ENCODE data around the gene KCNJ10.

KCNJ10 gene

DNA sequence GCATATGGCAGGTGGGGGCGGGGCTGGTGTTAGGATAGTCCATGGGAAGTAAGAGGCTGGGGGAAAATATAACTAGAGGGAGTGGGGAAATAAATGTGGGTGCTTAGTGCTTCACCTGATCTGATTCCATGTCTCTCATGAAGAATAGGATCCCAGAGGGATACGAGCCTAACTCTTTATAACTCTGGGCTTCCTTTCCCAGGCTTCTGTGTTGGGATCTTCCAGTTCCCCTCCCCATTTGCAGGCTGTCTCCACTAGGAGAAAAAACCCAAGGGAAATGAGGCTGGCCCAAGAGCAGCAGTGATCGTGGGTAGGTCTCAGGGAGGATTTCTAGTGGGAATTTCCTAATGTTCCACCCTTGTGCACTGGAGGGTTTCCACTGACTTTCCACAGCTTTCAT, 13.0 kb upstream of the KCNJ10 start:
- DNase-seq = no peak

GRCh38 chr1:160082487-160082886, 12.5 kb upstream of the KCNJ10 start:
- no peak for DNase-seq

DNA sequence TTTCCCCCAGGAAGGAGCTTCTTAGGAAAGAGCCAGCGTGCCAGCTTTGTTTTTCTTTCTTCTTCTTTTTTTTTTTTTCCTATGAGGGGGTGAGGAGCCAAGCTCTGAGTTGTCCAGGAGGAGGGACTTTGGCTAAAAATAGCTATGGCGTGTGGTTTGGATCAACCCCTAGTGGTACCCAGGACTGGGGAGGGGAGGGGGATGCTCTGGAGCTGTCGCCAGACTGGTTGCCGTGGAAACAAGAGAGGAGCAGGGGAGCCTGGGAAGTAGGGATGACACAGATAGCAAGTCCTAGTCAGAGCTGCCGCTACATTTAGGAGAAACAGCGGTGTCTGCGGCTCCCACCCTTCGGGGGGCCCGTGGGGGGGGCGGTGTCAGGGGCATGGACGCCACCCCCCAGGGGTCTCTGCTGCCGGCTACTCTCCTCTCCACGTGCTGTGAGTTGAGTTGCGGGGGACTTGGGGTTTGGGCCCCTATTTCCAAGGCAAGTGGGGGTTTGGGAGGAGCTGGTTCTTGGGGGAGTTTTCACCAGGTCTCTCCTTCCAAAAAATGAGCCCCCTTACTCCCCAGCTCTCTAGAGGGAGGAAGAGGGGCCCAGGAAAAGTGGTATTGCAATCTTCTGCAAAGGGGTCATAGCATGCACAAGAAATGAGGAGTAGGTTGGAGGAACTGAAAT, 11.4 kb upstream of the KCNJ10 start, which contains the start of gene KCNJ9:
Gene KCNJ9, plus strand, starts transcription at position 278 of the 676 bp plus-strand sequence. CDS start 2,493 bp downstream, outside the sequence.
- DNase-seq = no peak

DNA sequence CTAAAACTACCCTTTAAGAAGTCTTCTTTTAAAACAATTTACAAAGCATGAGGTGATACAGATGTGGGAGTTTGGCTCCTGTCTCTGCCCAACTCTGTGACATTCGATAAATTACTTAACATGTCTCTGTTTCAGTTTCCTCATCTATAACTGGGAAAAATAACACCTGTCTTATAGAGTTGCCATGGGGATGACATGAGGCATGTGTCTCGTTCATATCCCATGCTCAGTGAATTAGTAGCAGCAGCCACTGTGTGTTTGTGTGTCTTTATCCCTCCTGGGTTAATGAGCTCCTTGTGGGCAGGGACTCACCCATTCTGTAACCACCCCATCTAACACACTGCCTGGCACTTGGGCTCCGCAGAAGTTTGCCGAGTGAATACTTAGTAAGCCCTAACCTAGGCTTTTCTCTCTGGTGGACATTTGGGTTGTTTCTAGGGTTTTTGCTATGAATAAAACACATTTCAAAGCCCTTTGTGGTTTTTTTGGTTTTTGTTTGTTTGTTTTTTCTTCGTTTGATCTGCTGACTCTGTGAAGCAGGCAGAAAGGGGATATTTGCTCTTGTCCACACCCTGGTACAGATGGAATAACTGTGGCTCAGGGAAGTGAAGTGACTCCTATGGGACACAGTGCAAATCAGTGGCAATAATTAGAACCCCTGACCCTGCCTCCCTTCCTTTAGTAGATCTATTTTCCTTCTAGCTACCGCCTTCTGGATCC, 10.6 kb upstream of the KCNJ10 start:
- no peak for DNase-seq

DNA sequence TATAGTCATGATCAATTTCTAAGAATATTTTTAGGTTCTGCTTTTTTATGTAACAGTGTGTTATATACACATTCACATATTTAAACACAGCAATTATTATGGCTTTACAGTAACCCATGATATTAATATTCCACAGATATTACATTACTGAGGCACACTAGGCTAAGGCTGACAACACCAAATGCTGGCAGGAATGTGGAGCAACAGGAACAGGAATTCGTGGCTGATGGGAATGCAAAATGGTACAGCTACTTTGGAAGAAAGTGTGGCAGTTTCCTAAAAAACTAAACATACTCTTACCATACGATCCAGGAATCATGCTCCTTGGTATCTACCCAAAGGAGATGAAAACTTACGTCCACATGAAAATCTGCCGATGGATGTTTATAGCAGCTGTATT, 9.5 kb upstream of the KCNJ10 start:
- DNase-seq = no peak

- peak; percentile 46 for DNase-seq
Observed at GRCh38 chr1:160078512-160079195, 8.7 kb upstream of the KCNJ10 start.

- no peak for DNase-seq
Observed at GRCh38 chr1:160077486-160077885, 7.5 kb upstream of the KCNJ10 start.

DNA sequence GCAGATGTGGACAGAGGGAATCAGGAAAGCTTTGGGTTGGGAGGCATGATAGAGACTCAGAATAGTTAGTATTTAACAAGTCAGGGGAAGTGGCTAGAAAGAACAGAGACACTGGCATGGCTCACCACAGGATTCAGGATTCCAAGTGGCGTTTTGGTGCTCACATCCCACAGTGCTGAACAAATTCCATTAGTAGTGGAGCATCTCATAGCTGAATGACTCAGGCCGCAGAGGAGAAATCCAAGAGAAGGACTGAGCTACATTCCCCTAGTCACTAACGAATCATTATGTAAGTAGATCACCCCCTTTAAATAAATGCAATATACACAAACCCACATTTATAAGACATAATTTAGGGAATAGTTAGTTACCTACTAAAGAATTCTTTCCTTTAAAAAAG, 6.3 kb upstream of the KCNJ10 start:
- no peak for DNase-seq

DNA sequence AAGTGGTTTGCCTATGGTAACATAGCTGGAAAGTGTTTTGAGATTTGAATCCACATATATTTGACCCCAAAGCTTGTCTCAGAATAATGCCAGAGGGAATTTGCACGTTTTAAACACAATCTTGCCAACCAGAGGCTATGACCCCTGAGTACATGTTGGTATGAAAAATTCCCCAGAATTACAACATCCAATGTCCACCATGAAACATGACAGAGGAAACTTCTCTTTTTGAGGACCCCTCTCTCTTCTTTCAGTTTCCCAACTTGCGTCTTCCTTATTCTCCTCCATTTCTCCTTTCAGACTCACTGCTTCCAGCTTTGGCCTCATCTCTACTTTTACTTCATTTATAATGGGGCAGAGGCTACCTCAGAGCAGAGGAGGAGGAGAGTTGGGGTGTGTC, 5.9 kb upstream of the KCNJ10 start:
- DNase-seq = no peak

DNA sequence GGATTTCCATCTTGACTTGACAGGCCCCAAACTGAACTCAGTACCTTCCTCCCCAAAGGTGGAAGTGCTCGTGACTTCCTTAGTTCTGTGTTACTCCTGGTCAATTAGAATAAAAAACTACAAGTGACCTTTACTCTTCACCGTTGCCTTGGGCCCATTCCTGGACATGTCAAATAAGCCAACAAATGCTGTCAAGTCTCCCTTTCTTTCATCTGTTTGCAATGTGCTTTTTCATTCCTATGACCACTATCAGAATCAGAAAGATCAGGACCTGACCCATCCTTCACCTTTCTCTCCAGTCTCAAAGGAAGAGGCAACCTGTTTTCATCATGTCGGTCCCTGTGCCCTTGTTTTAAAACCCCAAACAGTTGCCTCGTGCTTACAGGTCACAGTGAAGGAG, 4.9 kb upstream of the KCNJ10 start:
- no peak for DNase-seq

DNA sequence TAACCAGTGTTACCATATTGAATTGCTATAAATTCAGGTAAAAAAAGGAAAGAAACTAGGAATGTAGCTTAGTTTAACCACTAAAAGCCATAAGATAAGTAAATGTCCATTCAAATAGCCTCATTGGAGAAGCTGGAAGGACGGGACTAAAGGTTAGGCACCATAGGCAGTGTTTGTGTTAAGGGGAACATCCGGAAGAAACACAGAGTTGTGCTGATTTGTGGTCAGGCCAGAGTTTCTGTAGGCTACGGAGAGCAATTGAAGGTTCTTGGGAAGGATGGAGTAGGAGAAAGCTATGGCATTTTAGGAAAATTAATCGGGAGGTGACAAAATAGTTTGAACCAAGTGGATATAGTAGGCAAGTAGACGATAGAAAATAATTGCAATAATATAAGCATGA, 1.3 kb upstream of the KCNJ10 start:
- no peak for DNase-seq

GRCh38 chr1:160070243-160071163, 543 bp upstream of the KCNJ10 start:
- DNase-seq = peak; percentile 90

GRCh38 chr1:160068225-160068624, 1.7 kb downstream of the KCNJ10 start:
- no peak for DNase-seq

- DNase-seq = no peak
Observed at GRCh38 chr1:160066829-160067745, 2.9 kb downstream of the KCNJ10 start.

GRCh38 chr1:160064746-160065145, 5.2 kb downstream of the KCNJ10 start:
- no peak for DNase-seq

- DNase-seq = no peak
Observed at GRCh38 chr1:160064164-160064563, 5.8 kb downstream of the KCNJ10 start.

- DNase-seq = no peak
Observed at GRCh38 chr1:160063176-160063575, 6.8 kb downstream of the KCNJ10 start.

GRCh38 chr1:160062230-160062532, 7.8 kb downstream of the KCNJ10 start:
- peak; percentile 28 for DNase-seq

DNA sequence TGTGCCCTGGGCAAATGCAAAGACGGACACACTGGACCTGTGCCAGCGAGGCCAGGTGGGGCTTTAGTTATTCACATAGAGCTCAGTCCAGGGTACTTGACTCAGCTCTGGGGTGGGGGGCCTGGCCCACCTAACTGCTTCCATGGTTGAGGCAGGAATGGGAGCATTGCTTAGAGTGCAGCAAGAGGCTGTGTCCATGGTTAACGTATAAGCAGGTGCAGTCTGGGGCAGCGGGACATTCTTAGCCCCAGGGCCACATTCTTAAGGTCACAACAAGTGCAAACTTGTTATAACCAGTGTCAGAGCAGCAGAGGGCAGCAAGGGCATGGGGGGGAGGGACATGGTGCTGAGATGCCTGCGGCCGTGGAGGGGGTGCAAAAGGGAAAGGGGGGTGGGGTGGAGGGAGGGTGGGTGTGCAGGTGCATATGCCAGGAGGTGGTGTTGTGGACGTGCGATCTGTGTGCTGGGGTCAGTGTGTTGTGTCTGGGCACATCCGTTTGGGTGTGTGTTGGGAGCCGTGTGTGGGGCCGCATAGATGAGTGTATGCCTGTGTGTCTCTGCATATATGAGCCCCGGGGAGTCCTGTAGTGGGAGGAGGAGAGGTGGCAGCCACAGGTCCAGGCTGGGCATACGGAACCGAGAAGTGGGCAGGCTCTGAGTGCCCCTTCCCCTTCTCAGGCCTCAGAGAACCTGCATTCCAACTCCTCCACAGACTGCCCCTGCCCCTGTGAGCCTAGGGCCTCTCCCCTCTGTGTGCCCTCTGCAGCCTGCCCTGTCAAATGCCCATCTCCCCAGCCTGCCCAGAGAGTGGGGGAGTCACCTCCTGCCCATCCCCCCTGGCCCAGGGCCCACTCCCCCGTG, 8.4 kb downstream of the KCNJ10 start:
- no peak for DNase-seq

- no peak for DNase-seq
Observed at GRCh38 chr1:160058087-160058486, 11.9 kb downstream of the KCNJ10 start.

DNA sequence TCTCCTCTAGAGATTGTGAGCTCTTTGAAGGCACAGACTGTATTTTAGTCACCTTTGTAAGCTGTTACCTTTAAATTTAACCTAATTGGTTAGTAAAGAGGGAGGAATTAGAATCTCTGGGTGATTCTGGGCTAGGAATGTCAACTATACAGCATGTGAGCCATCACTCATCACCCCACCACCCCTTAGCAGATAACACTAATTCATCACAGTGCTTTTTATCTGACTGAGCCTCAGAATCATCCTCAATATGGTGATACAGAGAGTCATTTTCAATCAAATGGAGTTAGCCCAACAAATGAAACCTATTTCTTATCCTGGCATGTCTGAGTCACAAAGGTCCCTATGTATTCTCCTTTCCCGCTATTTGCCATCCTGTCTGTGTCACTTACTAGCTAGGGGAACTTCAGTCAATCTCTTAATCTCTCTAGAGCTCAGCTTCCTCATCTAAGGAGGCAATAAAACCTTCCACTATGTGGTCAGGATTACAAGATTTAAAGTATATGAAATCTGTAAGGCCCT, 13.3 kb downstream of the KCNJ10 start:
- DNase-seq = no peak

All from femur (tissue), 1 donor.